B cell (primary cell): ENCODE results near the gene MAP7D3. TPM values are rescaled to one million over a fixed set of nuclear protein-coding genes. Genes with fewer than 3 reads are reported as not detected.

ENCODE experiments used
- ATAC-seq: fragments of 200-7000 bp; cut with Tn5 transposase; one replicate; pipeline ENCODE4 v1.10.0; 2021; ENCODE audit warnings: low read depth, mild to moderate bottlenecking, moderate number of reproducible peaks, moderate library complexity
- CTCF ChIA-PET: fragments of 350-600 bp; sonication (Branson Sonifier 250); formaldehyde crosslinking; loops from one replicate; lab custom pipeline; 2021; ENCODE audit warnings: antibody characterized with exemption, inconsistent platforms; lab: Charles Lee
- POLR2A ChIA-PET: fragments of 350-600 bp; sonication (Branson Sonifier 250); formaldehyde crosslinking; loops from one replicate; lab custom pipeline; 2021; ENCODE audit warnings: antibody characterized with exemption; lab: Charles Lee
- DNase-seq: peaks from one replicate; pipeline ENCODE4 v3.0.0; 2013
- H2AFZ ChIP-seq: 2 replicates; pipeline ENCODE4 v1.6.1; 2012; ENCODE audit warnings: mild to moderate bottlenecking, low read depth, low read length; ENCODE audit not compliant: insufficient read depth, poor library complexity, severe bottlenecking
- H3K27ac ChIP-seq, 2 donors: 1 replicate in 1 of 2; 2 replicates in 1 of 2; pipeline ENCODE4 v1.5.1; 2012 to 2013; ENCODE audit warnings: low read length in 2 of 2, mild to moderate bottlenecking in 2 of 2, moderate library complexity in 1 of 2
- H3K27me3 ChIP-seq, 4 experiments: fragments of 200-600 bp in 1 of 4; sonication (generic) in 1 of 4; replicated peaks in 1 of 4; 1 replicate in 2 of 4; 2 replicates in 2 of 4; pipeline versions ENCODE4 v1.6.1 to v1.7.0; 2013 to 2016; ENCODE audit warnings: low read length in 3 of 4, mild to moderate bottlenecking in 2 of 4, mixed read lengths in 1 of 4, moderate library complexity in 1 of 4; ENCODE audit not compliant: insufficient read depth in 4 of 4, control insufficient read depth in 3 of 4; ENCODE audit errors: control extremely low read depth in 1 of 4
- H3K36me3 ChIP-seq, 2 experiments: replicated peaks in 1 of 2; 1 replicate in 1 of 2; 2 replicates in 1 of 2; pipeline versions ENCODE4 v1.6.1 to v1.7.1; 2013; ENCODE audit warnings: low read length in 1 of 2; ENCODE audit not compliant: insufficient read depth in 2 of 2, control insufficient read depth in 1 of 2; ENCODE audit errors: control extremely low read depth in 1 of 2, extremely low read depth in 1 of 2
- H3K4me1 ChIP-seq, 2 donors: fragments of 200-600 bp in 1 of 2; sonication (generic) in 1 of 2; 1 replicate in 1 of 2; 2 replicates in 1 of 2; pipeline versions ENCODE4 v1.5.1 to v1.6.1; 2013 to 2017; ENCODE audit warnings: low read length in 2 of 2; ENCODE audit not compliant: control insufficient read depth in 2 of 2, insufficient read depth in 2 of 2
- H3K4me2 ChIP-seq: replicated peaks from 2 replicates; pipeline ENCODE3; 2012; ENCODE audit warnings: mild to moderate bottlenecking, low read depth, low read length; ENCODE audit not compliant: poor library complexity, severe bottlenecking
- H3K4me3 ChIP-seq, 5 experiments: fragments of 200-600 bp in 1 of 5; sonication (generic) in 1 of 5; 1 replicate in 3 of 5; 2 replicates in 2 of 5; pipeline versions ENCODE4 v1.5.1 to v1.7.0; 2011 to 2016; ENCODE audit warnings: low read length in 4 of 5, mild to moderate bottlenecking in 4 of 5, low read depth in 2 of 5, control low read depth in 1 of 5, moderate library complexity in 1 of 5; ENCODE audit not compliant: insufficient read depth in 1 of 5; ENCODE audit errors: control extremely low read depth in 1 of 5, extremely low read depth in 1 of 5
- H3K79me2 ChIP-seq: fragments of 200-600 bp; sonication (generic); one replicate; pipeline ENCODE4 v1.6.0; 2016; ENCODE audit warnings: low read length; ENCODE audit not compliant: control insufficient read depth, insufficient read depth
- H3K9ac ChIP-seq: fragments of 200-600 bp; sonication (generic); 2 replicates; pipeline ENCODE4 v1.6.1; 2017; ENCODE audit warnings: mild to moderate bottlenecking, low read length, moderate library complexity
- H3K9me3 ChIP-seq, 3 donors: one replicate each; pipeline versions ENCODE4 v1.6.1 to v1.7.1; 2013; ENCODE audit warnings: low read length in 2 of 3; ENCODE audit not compliant: control insufficient read depth in 2 of 3, insufficient read depth in 1 of 3; ENCODE audit errors: control extremely low read depth in 1 of 3
- H4K20me1 ChIP-seq: 2 replicates; pipeline ENCODE4 v1.6.0; 2012; ENCODE audit warnings: mild to moderate bottlenecking, low read length; ENCODE audit not compliant: insufficient read depth, control insufficient read depth, poor library complexity, severe bottlenecking
- H3K27ac Mint-ChIP-seq: one replicate; pipeline ENCODE4 v1.8.0; 2021; ENCODE audit warnings: mixed read lengths
- H3K27me3 Mint-ChIP-seq: one replicate; pipeline ENCODE4 v1.8.0; 2021; ENCODE audit warnings: mixed read lengths
- H3K4me1 Mint-ChIP-seq: one replicate; pipeline ENCODE4 v1.8.0; 2021; ENCODE audit warnings: mixed read lengths
- H3K4me3 Mint-ChIP-seq: one replicate; pipeline ENCODE4 v1.8.0; 2021; ENCODE audit warnings: mixed read lengths
- H3K9me3 Mint-ChIP-seq: one replicate; pipeline ENCODE4 v1.8.0; 2022; ENCODE audit warnings: mixed read lengths; ENCODE audit not compliant: insufficient read depth
- CTCF ChIP-seq: fragments of 200-600 bp; IDR thresholded peaks from one replicate; pipeline ENCODE4 v1.8.0; 2022; ENCODE audit warnings: antibody characterized with exemption, mild to moderate bottlenecking
- EZH2 ChIP-seq: IDR thresholded peaks from 2 replicates; pipeline ENCODE4 v1.6.1; 2012; ENCODE audit warnings: borderline replicate concordance, low read depth, mild to moderate bottlenecking, moderate library complexity, low read length; ENCODE audit not compliant: insufficient read depth, poor library complexity, severe bottlenecking
- WGBS: methylation state at CpG from one replicate; pipeline ENCODE4 v1.1.5; 2013; ENCODE audit warnings: missing lambda C conversion rate; ENCODE audit not compliant: insufficient coverage; 5-methylcytosine and 5-hydroxymethylcytosine counted together
- intact Hi-C: fragments of 100-400 bp; cut with micrococcal nuclease; formaldehyde crosslinking; loops from one replicate; pipeline ENCODE4 v1.10.0; 2022
- polyA plus RNA-seq: library from polyadenylated mRNA; depleted of rRNA; stranded (reverse); fragments of >200 nt; gene quantifications from 2 replicates; pipeline ENCODE4 v1.2.3, GENCODE V29; 2012
- total RNA-seq, 2 donors: library from RNA; stranded (reverse); fragments of 120-200 nt in 1 of 2; gene quantifications; 1 replicate in 1 of 2; 2 replicates in 1 of 2; pipeline versions ENCODE4 v1.2.3 to v1.2.4, GENCODE V29; 2013 to 2022

Gene MAP7D3
- total and polyA plus RNA-seq, 2 donors (not counting 1 experiment from before 2014, with no cell fraction given) = 3.8 to 13.0 TPM

GRCh38 chrX:136191171-136191570 lies 60.0 kb downstream of the MAP7D3 start:
- Histone ChIP-seq H3K9ac (no peak overlapping the region), H3K27me3 (no peaks in the 10 kb centered on the region), H3K79me2 (no peaks in the 10 kb centered on the region), H4K20me1 (no peaks in the 10 kb centered on the region), H3K36me3 (no peaks in the 10 kb centered on the region), H3K4me2 (no peak overlapping the region), H2AFZ (no peak overlapping the region), H3K4me1 (peaks cover 14 to 19% of the 10 kb centered on the region in 2 donors), H3K27ac (no peak overlapping the region), H3K9me3 (no peaks in the 10 kb centered on the region), H3K4me3 (no peak overlapping the region)
- Mint-ChIP-seq H3K27ac (no peak overlapping the region), H3K9me3 (no peaks in the 10 kb centered on the region), H3K4me3 (no peak overlapping the region), H3K4me1 (peaks cover 23% of the 10 kb centered on the region), H3K27me3 (no peaks in the 10 kb centered on the region)
- DNase-seq (no peak), ATAC-seq (no peak)
- POLR2A ChIA-PET = no interaction called here
- intact Hi-C loops = no loop called here
- TF ChIP-seq EZH2 (no peak), CTCF (no peak)
- CTCF ChIA-PET = interaction anchor here (1.2 kb wide), 1 partner anchor 28 kb away, joined by 3 read pairs; no protein-coding TSS in a partner anchor
- WGBS = 100% methylated on average over 3 of the region's 6 CpGs

GRCh38 chrX:136190038-136190713 lies 61.0 kb downstream of the MAP7D3 start:
- H3K4me2 ChIP-seq = no peak overlapping the region
- ChIA-PET CTCF (interaction anchor here (1.2 kb wide), 1 partner anchor 27 kb away, joined by 3 read pairs; no protein-coding TSS in a partner anchor), POLR2A (no interaction called here)
- H4K20me1 ChIP-seq = no peaks in the 10 kb centered on the region
- no peak overlapping the region for H3K4me3 Mint-ChIP-seq
- TF ChIP-seq EZH2 (no peak), CTCF (no peak)
- H3K9ac ChIP-seq = no peak overlapping the region
- no peaks in the 10 kb centered on the region for H3K36me3 ChIP-seq
- DNase-seq (no peak), ATAC-seq (no peak)
- no peak overlapping the region for H3K4me3 ChIP-seq
- no peaks in the 10 kb centered on the region for H3K27me3 ChIP-seq
- peaks cover 23% of the 10 kb centered on the region for H3K4me1 Mint-ChIP-seq
- no peak overlapping the region for H3K27ac ChIP-seq
- no peaks in the 10 kb centered on the region for H3K9me3 ChIP-seq
- H3K4me1 ChIP-seq = peaks cover 14 to 19% of the 10 kb centered on the region in 2 donors
- intact Hi-C loops = no loop called here
- H3K27ac Mint-ChIP-seq = no peak overlapping the region
- H3K79me2 ChIP-seq = no peaks in the 10 kb centered on the region
- no peak overlapping the region for H2AFZ ChIP-seq
- no peaks in the 10 kb centered on the region for H3K27me3 Mint-ChIP-seq
- no peaks in the 10 kb centered on the region for H3K9me3 Mint-ChIP-seq
- 97% methylated on average over 5 of the region's 10 CpGs for WGBS
